A549 (cell line): ENCODE results near the gene RPS14. TPM values are rescaled to one million over a fixed set of nuclear protein-coding genes. Genes with fewer than 3 reads are reported as not detected.

Experiments
- ATAC-seq, 2 experiments: fragments of 200-7000 bp in 1 of 2; fragments of >200 bp in 1 of 2; cut with Nextera tagmentation in 1 of 2; cut with Tn5 transposase in 1 of 2; 3 replicates each; pipeline versions ENCODE4 v1.8.0 to v1.9.1; 2018 to 2020; ENCODE audit warnings: mild to moderate bottlenecking in 1 of 2, moderate library complexity in 1 of 2
- CTCF ChIA-PET: fragments of 300-600 bp; sonication (Branson Sonifier 250); formaldehyde crosslinking; extraction: SDS; loops from one replicate; lab custom pipeline; 2021; ENCODE audit warnings: antibody characterized with exemption, inconsistent platforms; lab: Yijun Ruan, JAX
- POLR2A ChIA-PET: fragments of 350-600 bp; formaldehyde crosslinking; extraction: SDS; loops from one replicate; lab custom pipeline; 2021; ENCODE audit warnings: antibody characterized with exemption, inconsistent platforms; lab: Yijun Ruan, JAX
- DNase-seq, 2 experiments: peaks; one replicate each; pipeline versions ENCODE4 v3.0.0 to v3.0.0-alpha.2; 2011 to 2016; ENCODE audit warnings: low read depth in 1 of 2, low spot score in 1 of 2
- FAIRE-seq: peaks from 2 replicates; lab custom pipeline; 2011; peaks lifted over from hg19 to GRCh38; lab: Jason Lieb, UNC
- H3K27ac ChIP-seq, 2 experiments: fragments of >200 bp; sonication (Bioruptor Twin); formaldehyde crosslinking; 3 replicates each; pipeline ENCODE4 v1.5.1; 2016 to 2017
- H3K4me1 ChIP-seq: fragments of >200 bp; sonication (Bioruptor Twin); formaldehyde crosslinking; 3 replicates; pipeline ENCODE4 v1.6.1; 2016
- H3K4me2 ChIP-seq: fragments of >200 bp; sonication (Bioruptor Twin); formaldehyde crosslinking; 3 replicates; pipeline ENCODE4 v1.6.1; 2016
- H3K4me3 ChIP-seq: fragments of >200 bp; sonication (Bioruptor Twin); formaldehyde crosslinking; 3 replicates; pipeline ENCODE4 v1.5.1; 2016
- H3K9me3 ChIP-seq: fragments of >200 bp; sonication (Bioruptor Twin); formaldehyde crosslinking; 3 replicates; pipeline ENCODE4 v1.6.1; 2016
- CBX2 ChIP-seq: fragments of 200-600 bp; sonication (generic); IDR thresholded peaks from 2 replicates; pipeline ENCODE4 v1.6.1; 2016; ENCODE audit warnings: low read depth, mild to moderate bottlenecking, borderline replicate concordance
- HEYL ChIP-seq: fragments of 250-450 bp; sonication (Bioruptor Pico); IDR thresholded peaks from 2 replicates; pipeline ENCODE4 v1.8.0; 2021; ENCODE audit warnings: mild to moderate bottlenecking, moderate library complexity
- HOXB13 ChIP-seq: fragments of 250-450 bp; sonication (Bioruptor Pico); IDR thresholded peaks from 2 replicates; pipeline ENCODE4 v1.5.0; 2020; ENCODE audit warnings: low read depth, mild to moderate bottlenecking, moderate library complexity
- HOXB5 ChIP-seq: fragments of 250-450 bp; sonication (Bioruptor Pico); IDR thresholded peaks from 2 replicates; pipeline ENCODE4 v1.5.0; 2020; ENCODE audit warnings: mild to moderate bottlenecking, moderate library complexity
- JUN ChIP-seq, 2 experiments: fragments of >200 bp; sonication (Bioruptor Twin); formaldehyde crosslinking; IDR thresholded peaks; 2 replicates in 1 of 2; 3 replicates in 1 of 2; pipeline ENCODE4 v1.6.1; 2016 to 2017
- JUNB ChIP-seq: fragments of >200 bp; sonication (Bioruptor Twin); formaldehyde crosslinking; IDR thresholded peaks from 2 replicates; pipeline ENCODE4 v1.6.1; 2016
- KDM5A ChIP-seq: fragments of 200-600 bp; sonication (generic); IDR thresholded peaks from 2 replicates; pipeline ENCODE4 v1.6.1; 2016; ENCODE audit warnings: antibody characterized with exemption, mild to moderate bottlenecking
- MAFK ChIP-seq: fragments of 450-650 bp; IDR thresholded peaks from 2 replicates; pipeline ENCODE4 v1.6.1; 2014; ENCODE audit not compliant: partially characterized antibody
- MAZ ChIP-seq: fragments of 150-350 bp; IDR thresholded peaks from 2 replicates; pipeline ENCODE4 v1.6.1; 2014; ENCODE audit warnings: antibody characterized with exemption, low read depth, low read length, borderline replicate concordance
- MYC ChIP-seq: IDR thresholded peaks from 2 replicates; pipeline ENCODE4 v1.6.1; 2012; ENCODE audit warnings: mild to moderate bottlenecking, inconsistent platforms, low read length, improper control_type of control experiment, borderline replicate concordance
- NR3C1 ChIP-seq: fragments of >200 bp; sonication (Bioruptor Twin); formaldehyde crosslinking; IDR thresholded peaks from 3 replicates; pipeline ENCODE4 v1.6.1; 2017
- PHF8 ChIP-seq: fragments of 200-600 bp; sonication (generic); IDR thresholded peaks from 2 replicates; pipeline ENCODE4 v1.6.1; 2016; ENCODE audit warnings: low read depth, mild to moderate bottlenecking, antibody characterized with exemption, moderate library complexity, borderline replicate concordance
- POLR2AphosphoS2 ChIP-seq: conservative IDR thresholded peaks from 2 replicates; pipeline ENCODE4 v1.6.1; 2012; ENCODE audit warnings: low read length, improper control_type of control experiment, inconsistent platforms
- RAD21 ChIP-seq, 2 experiments: fragments of >200 bp in 1 of 2; sonication (Bioruptor Twin) in 1 of 2; formaldehyde crosslinking in 1 of 2; IDR thresholded peaks in 1 of 2; conservative IDR thresholded peaks in 1 of 2; 2 replicates in 1 of 2; 3 replicates in 1 of 2; pipeline ENCODE4 v1.6.1; 2012 to 2018; ENCODE audit warnings: inconsistent platforms in 1 of 2
- RARB ChIP-seq: fragments of 250-450 bp; sonication (Bioruptor Pico); IDR thresholded peaks from 2 replicates; pipeline ENCODE4 v1.8.0; 2021; ENCODE audit warnings: mild to moderate bottlenecking, moderate library complexity
- SREBF2 ChIP-seq: fragments of 450-650 bp; IDR thresholded peaks from 2 replicates; pipeline ENCODE4 v1.6.1; 2014; ENCODE audit warnings: mild to moderate bottlenecking, moderate library complexity
- ZSCAN20 ChIP-seq: fragments of 250-450 bp; sonication (Bioruptor Pico); IDR thresholded peaks from 2 replicates; pipeline ENCODE4 v1.8.0; 2022; ENCODE audit warnings: mild to moderate bottlenecking, moderate library complexity
- WGBS: methylation state at CpG from one replicate; pipeline ENCODE4 v1.1.6; 2017; ENCODE audit errors: missing lambda C conversion rate; 5-methylcytosine and 5-hydroxymethylcytosine counted together
- polyA plus RNA-seq, 4 experiments: library from polyadenylated mRNA; depleted of rRNA in 3 of 4; stranded (reverse); fragments of >200 nt; fragmentation: RNase III in 1 of 4; extraction: RNeasy Plus Mini Kit Qiagen cat#74134 plus additional on column Dnase treatment in 1 of 4; gene quantifications; 2 replicates in 3 of 4; 3 replicates in 1 of 4; pipeline ENCODE4 v1.2.3, GENCODE V29; 2011 to 2017
- TF ChIP-seq, protein P1 (sequence below): fragments of 250-450 bp; sonication (Bioruptor Pico); IDR thresholded peaks from 2 replicates; pipeline ENCODE4 v1.5.0; 2021; ENCODE audit warnings: mild to moderate bottlenecking, moderate library complexity, borderline replicate concordance
- TF ChIP-seq, protein P2 (sequence below): fragments of 200-600 bp; sonication (generic); IDR thresholded peaks from 2 replicates; pipeline ENCODE4 v1.6.1; 2016; ENCODE audit warnings: antibody characterized with exemption, mild to moderate bottlenecking, moderate library complexity

The RPS14 gene
- polyA plus RNA-seq, 2 of the 4 experiments (the other 2 are of a cell fraction), result 3,794 to 3,799 TPM

DNA sequence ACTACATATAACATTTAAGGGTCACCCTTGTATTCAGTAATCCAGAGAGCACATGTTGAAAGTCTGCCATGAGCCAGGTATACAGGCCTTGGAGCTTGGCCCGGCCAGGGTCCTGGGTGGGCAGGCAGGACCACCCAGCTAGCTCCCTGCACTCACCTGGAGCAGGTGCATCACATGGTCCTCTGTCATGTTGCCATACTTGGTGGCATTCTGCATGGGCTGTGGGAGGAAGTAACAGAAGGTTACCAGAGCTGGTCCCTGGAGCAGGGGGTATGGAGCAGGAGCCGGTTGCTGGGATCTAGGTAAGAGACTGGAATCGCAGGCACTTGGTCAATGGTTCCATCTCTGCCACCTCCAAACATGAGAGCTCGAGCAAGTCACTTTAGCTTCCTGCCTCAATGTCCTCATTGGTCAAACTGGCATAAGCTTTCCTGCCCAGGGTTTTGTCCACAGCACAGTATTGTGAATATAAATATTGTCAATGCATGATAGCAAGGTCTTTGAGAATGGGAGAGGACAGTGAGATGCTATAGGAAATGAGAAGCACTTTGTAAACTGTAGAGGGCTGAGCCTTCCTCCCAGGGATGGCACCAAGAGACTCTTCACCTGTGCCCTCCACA, 43.3 kb downstream of the RPS14 start:
- H3K4me1 ChIP-seq, result peaks cover 4% of the 10 kb centered on the region
- no peak overlapping the region for H3K4me3 ChIP-seq
- H3K4me2 ChIP-seq, result no peak overlapping the region
- WGBS, result 81% methylated on average over 4 of the region's 4 CpGs
- no peak for TF ChIP-seq PHF8
- TF ChIP-seq HOXB5 (CRISPR knock-in tag), result no peak
- TF ChIP-seq, protein P1, sequence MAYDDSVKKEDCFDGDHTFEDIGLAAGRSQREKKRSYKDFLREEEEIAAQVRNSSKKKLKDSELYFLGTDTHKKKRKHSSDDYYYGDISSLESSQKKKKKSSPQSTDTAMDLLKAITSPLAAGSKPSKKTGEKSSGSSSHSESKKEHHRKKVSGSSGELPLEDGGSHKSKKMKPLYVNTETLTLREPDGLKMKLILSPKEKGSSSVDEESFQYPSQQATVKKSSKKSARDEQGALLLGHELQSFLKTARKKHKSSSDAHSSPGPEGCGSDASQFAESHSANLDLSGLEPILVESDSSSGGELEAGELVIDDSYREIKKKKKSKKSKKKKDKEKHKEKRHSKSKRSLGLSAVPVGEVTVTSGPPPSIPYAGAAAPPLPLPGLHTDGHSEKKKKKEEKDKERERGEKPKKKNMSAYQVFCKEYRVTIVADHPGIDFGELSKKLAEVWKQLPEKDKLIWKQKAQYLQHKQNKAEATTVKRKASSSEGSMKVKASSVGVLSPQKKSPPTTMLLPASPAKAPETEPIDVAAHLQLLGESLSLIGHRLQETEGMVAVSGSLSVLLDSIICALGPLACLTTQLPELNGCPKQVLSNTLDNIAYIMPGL, result no peak
- TF ChIP-seq SREBF2, result no peak
- TF ChIP-seq MAFK, result no peak
- TF ChIP-seq, protein P2, sequence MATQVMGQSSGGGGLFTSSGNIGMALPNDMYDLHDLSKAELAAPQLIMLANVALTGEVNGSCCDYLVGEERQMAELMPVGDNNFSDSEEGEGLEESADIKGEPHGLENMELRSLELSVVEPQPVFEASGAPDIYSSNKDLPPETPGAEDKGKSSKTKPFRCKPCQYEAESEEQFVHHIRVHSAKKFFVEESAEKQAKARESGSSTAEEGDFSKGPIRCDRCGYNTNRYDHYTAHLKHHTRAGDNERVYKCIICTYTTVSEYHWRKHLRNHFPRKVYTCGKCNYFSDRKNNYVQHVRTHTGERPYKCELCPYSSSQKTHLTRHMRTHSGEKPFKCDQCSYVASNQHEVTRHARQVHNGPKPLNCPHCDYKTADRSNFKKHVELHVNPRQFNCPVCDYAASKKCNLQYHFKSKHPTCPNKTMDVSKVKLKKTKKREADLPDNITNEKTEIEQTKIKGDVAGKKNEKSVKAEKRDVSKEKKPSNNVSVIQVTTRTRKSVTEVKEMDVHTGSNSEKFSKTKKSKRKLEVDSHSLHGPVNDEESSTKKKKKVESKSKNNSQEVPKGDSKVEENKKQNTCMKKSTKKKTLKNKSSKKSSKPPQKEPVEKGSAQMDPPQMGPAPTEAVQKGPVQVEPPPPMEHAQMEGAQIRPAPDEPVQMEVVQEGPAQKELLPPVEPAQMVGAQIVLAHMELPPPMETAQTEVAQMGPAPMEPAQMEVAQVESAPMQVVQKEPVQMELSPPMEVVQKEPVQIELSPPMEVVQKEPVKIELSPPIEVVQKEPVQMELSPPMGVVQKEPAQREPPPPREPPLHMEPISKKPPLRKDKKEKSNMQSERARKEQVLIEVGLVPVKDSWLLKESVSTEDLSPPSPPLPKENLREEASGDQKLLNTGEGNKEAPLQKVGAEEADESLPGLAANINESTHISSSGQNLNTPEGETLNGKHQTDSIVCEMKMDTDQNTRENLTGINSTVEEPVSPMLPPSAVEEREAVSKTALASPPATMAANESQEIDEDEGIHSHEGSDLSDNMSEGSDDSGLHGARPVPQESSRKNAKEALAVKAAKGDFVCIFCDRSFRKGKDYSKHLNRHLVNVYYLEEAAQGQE, result no peak
- TF ChIP-seq MYC, result no peak
- TF ChIP-seq ZSCAN20 (CRISPR knock-in tag), result no peak
- no peak for TF ChIP-seq JUNB
- TF ChIP-seq, all 56 proteins: peak for 0
- CTCF ChIA-PET, result interaction anchor here (1.3 to 1.7 kb wide), 5 partner anchors 12 to 188 kb away, joined by 3 to 4 read pairs (median 4); no protein-coding TSS in a partner anchor
- POLR2A ChIA-PET, result no interaction called here
- no peak for DNase-seq
- no peak overlapping the region for H3K27ac ChIP-seq
- FAIRE-seq, result no peak
- no peaks in the 10 kb centered on the region for H3K9me3 ChIP-seq
- ATAC-seq, result no peak

DNA sequence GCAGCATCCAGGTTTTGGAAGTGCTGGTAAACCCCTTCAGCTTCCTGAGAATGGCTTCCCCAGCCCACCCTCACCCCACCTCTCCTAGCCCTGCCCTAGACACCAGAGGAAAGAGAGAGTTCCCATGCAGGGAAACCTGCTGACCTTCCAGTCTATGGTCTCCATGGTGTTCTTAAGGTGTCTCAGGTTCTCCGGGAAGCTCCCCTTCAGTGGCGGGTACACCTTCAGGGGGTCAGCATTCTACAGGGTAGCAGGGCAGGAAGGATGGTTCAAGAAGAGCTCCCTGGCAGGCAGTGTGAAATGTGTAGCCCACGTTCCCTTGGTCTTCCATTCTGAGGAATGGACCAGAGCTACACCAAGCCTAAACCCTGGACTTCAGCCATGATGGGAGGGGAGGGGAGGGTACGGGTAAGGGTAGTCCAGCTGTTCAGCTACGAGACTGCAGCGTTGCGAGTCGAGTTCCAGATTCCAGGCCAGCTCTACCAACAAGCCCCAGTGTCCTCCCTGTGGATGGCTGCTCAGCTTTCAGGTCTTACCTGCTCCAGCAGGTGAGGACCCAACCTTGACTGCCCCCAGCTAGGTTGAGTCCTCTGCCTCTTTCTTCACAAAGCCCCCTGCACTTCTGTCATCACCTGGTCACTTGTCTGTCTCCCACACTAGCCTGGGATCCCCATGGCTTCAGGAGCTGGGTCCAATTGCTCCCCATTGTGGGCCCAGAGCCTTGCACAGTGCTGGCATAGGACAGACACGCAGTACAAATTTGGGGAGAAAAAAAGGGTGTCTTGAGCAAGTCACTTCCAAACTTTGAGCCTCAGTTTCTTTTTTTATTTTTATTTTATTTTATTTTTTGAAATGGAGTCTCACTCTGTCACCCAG, 44.4 kb downstream of the RPS14 start:
- no peak for ATAC-seq
- Histone ChIP-seq H3K4me2 (no peak overlapping the region), H3K27ac (no peak overlapping the region), H3K4me3 (no peak overlapping the region), H3K9me3 (no peaks in the 10 kb centered on the region), H3K4me1 (peaks cover 3% of the 10 kb centered on the region)
- no peak for FAIRE-seq
- TF ChIP-seq JUN (IDR thresholded peaks at IDR 0.05) (no peak), MAZ (no peak), KDM5A (no peak), ZSCAN20 (CRISPR knock-in tag) (no peak), HEYL (CRISPR knock-in tag) (no peak), RARB (no peak), NR3C1 (no peak), RAD21 (conservative IDR thresholded peaks at IDR 0.05 in 1 of 2, IDR thresholded peaks at IDR 0.05 in 1 of 2) (no peak), CBX2 (no peak), JUNB (no peak), POLR2AphosphoS2 (no peak), HOXB13 (CRISPR knock-in tag) (no peak), PHF8 (no peak)
- WGBS, result 86% methylated on average over 9 of the region's 9 CpGs
- no peak for DNase-seq
- ChIA-PET POLR2A (no interaction called here), CTCF (interaction anchor here (0.9 to 1.7 kb wide), 4 partner anchors 25 to 133 kb away, joined by 3 to 4 read pairs (median 4); no protein-coding TSS in a partner anchor)
